Ectodermal cell (in vitro differentiated cells): ENCODE results near the gene GPD1.
"Not testable (repeated sequence)": the region's sequence is repeated elsewhere in the genome, so short reads cannot be mapped to it uniquely, and the experiment has no call there.

Source experiments
- H3K27ac ChIP-seq: 2 replicates; pipeline ENCODE4 v1.7.0; 2013; ENCODE audit warnings: mild to moderate bottlenecking, low read depth, low read length; ENCODE audit not compliant: insufficient read depth, poor library complexity, severe bottlenecking
- H3K27me3 ChIP-seq: 2 replicates; pipeline ENCODE4 v1.7.0; 2013; ENCODE audit warnings: mild to moderate bottlenecking, low read length; ENCODE audit not compliant: insufficient read depth, control insufficient read depth, poor library complexity, severe bottlenecking
- H3K36me3 ChIP-seq: one replicate; pipeline ENCODE4 v1.7.0; 2013; ENCODE audit warnings: low read length; ENCODE audit not compliant: control insufficient read depth, insufficient read depth
- H3K4me1 ChIP-seq: one replicate; pipeline ENCODE4 v1.7.0; 2013; ENCODE audit warnings: low read length; ENCODE audit not compliant: control insufficient read depth, insufficient read depth
- H3K4me3 ChIP-seq: 2 replicates; pipeline ENCODE4 v1.7.0; 2013; ENCODE audit warnings: low read depth, low read length, control low read depth; ENCODE audit not compliant: insufficient read depth
- H3K9me3 ChIP-seq: 2 replicates; pipeline ENCODE4 v1.7.0; 2013; ENCODE audit warnings: mild to moderate bottlenecking, low read length, moderate library complexity; ENCODE audit not compliant: control insufficient read depth
- WGBS, 2 experiments: methylation state at CpG; one replicate each; pipeline ENCODE4 v1.1.7; 2013; ENCODE audit warnings: missing lambda C conversion rate in 2 of 2; 5-methylcytosine and 5-hydroxymethylcytosine counted together

The GPD1 gene

GRCh38 chr12:50073712-50074111, 30.1 kb upstream of the GPD1 start:
- no peaks in the 10 kb centered on the region for H3K36me3 ChIP-seq
- no peaks in the 10 kb centered on the region for H3K27me3 ChIP-seq
- H3K9me3 ChIP-seq, result no peaks in the 10 kb centered on the region
- H3K4me3 ChIP-seq, result no peak overlapping the region
- no peak overlapping the region for H3K27ac ChIP-seq
- WGBS, 2 experiments, result 84 to 88% methylated on average over 10 of the region's 10 CpGs
- H3K4me1 ChIP-seq, result peaks cover 10% of the 10 kb centered on the region

GRCh38 chr12:50074936-50075807, 28.6 kb upstream of the GPD1 start:
- Histone ChIP-seq H3K27me3 (no peaks in the 10 kb centered on the region), H3K4me3 (no peak overlapping the region)
- WGBS, 2 experiments, result 16 to 19% methylated on average over 9 of the region's 9 CpGs

GRCh38 chr12:50075808-50076170, 28.0 kb upstream of the GPD1 start:
- H3K27me3 ChIP-seq, result no peaks in the 10 kb centered on the region
- no peaks in the 10 kb centered on the region for H3K9me3 ChIP-seq
- H3K4me1 ChIP-seq, result peaks cover 10% of the 10 kb centered on the region
- 94 to 100% methylated on average over 1 of the region's 1 CpG for WGBS, 2 experiments
- no peaks in the 10 kb centered on the region for H3K36me3 ChIP-seq
- H3K27ac ChIP-seq, result no peak overlapping the region
- no peak overlapping the region for H3K4me3 ChIP-seq

More at GRCh38 chr12:50074936-50075807, 28.6 kb upstream of the GPD1 start:
- H3K27ac ChIP-seq, result no peak overlapping the region
- H3K4me1 ChIP-seq, result peaks cover 10% of the 10 kb centered on the region
- H3K9me3 ChIP-seq, result no peaks in the 10 kb centered on the region
- H3K36me3 ChIP-seq, result no peaks in the 10 kb centered on the region

- WGBS, 2 experiments, result 91 to 92% methylated on average over 12 of the region's 12 CpGs
- Histone ChIP-seq H3K9me3 (no peaks in the 10 kb centered on the region), H3K27me3 (no peaks in the 10 kb centered on the region), H3K4me3 (no peak overlapping the region), H3K27ac (no peak overlapping the region), H3K4me1 (peaks cover 10% of the 10 kb centered on the region), H3K36me3 (no peaks in the 10 kb centered on the region)
Observed at GRCh38 chr12:50077099-50077498, 26.7 kb upstream of the GPD1 start.

GRCh38 chr12:50078281-50078680, 25.5 kb upstream of the GPD1 start:
- H3K27me3 ChIP-seq, result no peaks in the 10 kb centered on the region
- no peak overlapping the region for H3K27ac ChIP-seq
- no peaks in the 10 kb centered on the region for H3K9me3 ChIP-seq
- 93 to 95% methylated on average over 10 of the region's 10 CpGs for WGBS, 2 experiments
- H3K4me1 ChIP-seq, result no peaks in the 10 kb centered on the region
- H3K36me3 ChIP-seq, result no peaks in the 10 kb centered on the region
- H3K4me3 ChIP-seq, result no peak overlapping the region

- H3K27ac ChIP-seq, result no peak overlapping the region
- H3K36me3 ChIP-seq, result no peaks in the 10 kb centered on the region
- no peaks in the 10 kb centered on the region for H3K27me3 ChIP-seq
- WGBS, 2 experiments, result 84 to 85% methylated on average over 5 of the region's 5 CpGs
- H3K4me3 ChIP-seq, result no peak overlapping the region
- no peaks in the 10 kb centered on the region for H3K4me1 ChIP-seq
- H3K9me3 ChIP-seq, result no peaks in the 10 kb centered on the region
Observed at GRCh38 chr12:50079771-50080170, 24.0 kb upstream of the GPD1 start.

- no peaks in the 10 kb centered on the region for H3K4me1 ChIP-seq
- H3K4me3 ChIP-seq, result no peak overlapping the region
- H3K36me3 ChIP-seq, result no peaks in the 10 kb centered on the region
- no peaks in the 10 kb centered on the region for H3K9me3 ChIP-seq
- H3K27ac ChIP-seq, result no peak overlapping the region
- H3K27me3 ChIP-seq, result no peaks in the 10 kb centered on the region
- 66 to 68% methylated on average over 46 of the region's 46 CpGs for WGBS, 2 experiments
Observed at GRCh38 chr12:50081096-50081808, 22.6 kb upstream of the GPD1 start.

GRCh38 chr12:50082644-50083043, 21.2 kb upstream of the GPD1 start:
- no peak overlapping the region for H3K4me3 ChIP-seq
- no peaks in the 10 kb centered on the region for H3K27me3 ChIP-seq
- H3K27ac ChIP-seq, result no peak overlapping the region
- H3K36me3 ChIP-seq, result peaks cover 12% of the 10 kb centered on the region
- H3K4me1 ChIP-seq, result no peaks in the 10 kb centered on the region
- WGBS, 2 experiments, result 91 to 92% methylated on average over 7 of the region's 7 CpGs
- no peaks in the 10 kb centered on the region for H3K9me3 ChIP-seq

GRCh38 chr12:50083301-50083700, 20.5 kb upstream of the GPD1 start:
- no peaks in the 10 kb centered on the region for H3K9me3 ChIP-seq
- no peaks in the 10 kb centered on the region for H3K4me1 ChIP-seq
- H3K36me3 ChIP-seq, result peaks cover 18% of the 10 kb centered on the region
- H3K27me3 ChIP-seq, result no peaks in the 10 kb centered on the region
- H3K27ac ChIP-seq, result no peak overlapping the region
- H3K4me3 ChIP-seq, result no peak overlapping the region
- 93 to 100% methylated on average over 1 of the region's 1 CpG for WGBS, 2 experiments

GRCh38 chr12:50084409-50084774, 19.4 kb upstream of the GPD1 start:
- H3K27me3 ChIP-seq, result not testable (repeated sequence)
- H3K27ac ChIP-seq, result peak overlapping the region; percentile 66
- WGBS, 2 experiments, result 72 to 77% methylated on average over 6 to 7 of the region's 7 CpGs

More at GRCh38 chr12:50084409-50084774, 19.4 kb upstream of the GPD1 start:
- H3K4me1 ChIP-seq, H3K9me3 ChIP-seq: not testable (repeated sequence)
- Histone ChIP-seq H3K36me3 (peaks cover 26% of the 10 kb centered on the region), H3K4me3 (peak overlapping the region; percentile 68)
